ENCODE results near the gene TLK2.
A peak's percentile ranks its signal among the peaks of the same experiment; 100 is the strongest.

Gene TLK2

GRCh38 chr17:62644487-62645173 is 166.0 kb downstream of the TLK2 start:
- no peaks in the 10 kb centered on the region for H3K27me3 ChIP-seq (ENCODE audit: low read depth)
- H3K36me3 ChIP-seq (replicated peaks) = no peaks in the 10 kb centered on the region
- H3K4me1 ChIP-seq = no peaks in the 10 kb centered on the region
- no peak for DNase-seq (ENCODE audit: low spot score in 2 of 2)
- no peaks in the 10 kb centered on the region for H3K9me3 ChIP-seq
- H3K4me3 ChIP-seq = no peak overlapping the region
- in situ Hi-C loops (cut with MboI; ENCODE audit: low sequenced_read_pairs) = no loop called here

GRCh38 chr17:62648251-62648955 is 169.8 kb downstream of the TLK2 start:
- H3K4me3 ChIP-seq = no peak overlapping the region
- H3K9me3 ChIP-seq = no peaks in the 10 kb centered on the region
- H3K4me1 ChIP-seq = peaks cover 11% of the 10 kb centered on the region
- in situ Hi-C loops (cut with MboI; ENCODE audit: low sequenced_read_pairs) = no loop called here
- no peak for DNase-seq (ENCODE audit: low spot score in 2 of 2)
- H3K27me3 ChIP-seq (ENCODE audit: low read depth) = no peaks in the 10 kb centered on the region
- no peaks in the 10 kb centered on the region for H3K36me3 ChIP-seq (replicated peaks)

GRCh38 chr17:62648956-62649294 is 170.3 kb downstream of the TLK2 start:
- in situ Hi-C loops (cut with MboI; ENCODE audit: low sequenced_read_pairs) = no loop called here
- peaks cover 13% of the 10 kb centered on the region for H3K4me1 ChIP-seq
- no peaks in the 10 kb centered on the region for H3K9me3 ChIP-seq
- no peak overlapping the region for H3K4me3 ChIP-seq
- no peaks in the 10 kb centered on the region for H3K36me3 ChIP-seq (replicated peaks)
- no peak for DNase-seq (ENCODE audit: low spot score in 2 of 2)
- no peaks in the 10 kb centered on the region for H3K27me3 ChIP-seq (ENCODE audit: low read depth)

- no peaks in the 10 kb centered on the region for H3K9me3 ChIP-seq
Measured at GRCh38 chr17:62649570-62649969, 170.9 kb downstream of the TLK2 start.

GRCh38 chr17:62650587-62650986 is 172.0 kb downstream of the TLK2 start:
- H3K9me3 ChIP-seq = no peaks in the 10 kb centered on the region
- H3K36me3 ChIP-seq (replicated peaks) = no peaks in the 10 kb centered on the region

More at GRCh38 chr17:62649570-62649969, 170.9 kb downstream of the TLK2 start:
- no peak overlapping the region for H3K4me3 ChIP-seq
- in situ Hi-C loops (cut with MboI; ENCODE audit: low sequenced_read_pairs) = no loop called here
- no peak for DNase-seq (ENCODE audit: low spot score in 2 of 2)
- no peaks in the 10 kb centered on the region for H3K36me3 ChIP-seq (replicated peaks)
- H3K4me1 ChIP-seq = peaks cover 13% of the 10 kb centered on the region
- H3K27me3 ChIP-seq (ENCODE audit: low read depth) = no peaks in the 10 kb centered on the region

GRCh38 chr17:62652251-62653001 is 173.8 kb downstream of the TLK2 start:
- Histone ChIP-seq H3K27me3 (ENCODE audit: low read depth) (no peaks in the 10 kb centered on the region), H3K36me3 (replicated peaks) (no peaks in the 10 kb centered on the region), H3K4me1 (peaks cover 13% of the 10 kb centered on the region), H3K4me3 (peak overlapping the region; percentile 27), H3K9me3 (no peaks in the 10 kb centered on the region)
- DNase-seq (ENCODE audit: low spot score in 2 of 2) = peak in 1 of 2 experiments; percentile 38
- in situ Hi-C loops (cut with MboI; ENCODE audit: low sequenced_read_pairs) = no loop called here

More at GRCh38 chr17:62650587-62650986, 172.0 kb downstream of the TLK2 start:
- no peaks in the 10 kb centered on the region for H3K27me3 ChIP-seq (ENCODE audit: low read depth)
- peaks cover 13% of the 10 kb centered on the region for H3K4me1 ChIP-seq
- no peak for DNase-seq (ENCODE audit: low spot score in 2 of 2)
- in situ Hi-C loops (cut with MboI; ENCODE audit: low sequenced_read_pairs) = no loop called here
- no peak overlapping the region for H3K4me3 ChIP-seq

GRCh38 chr17:62653002-62653825 is 174.6 kb downstream of the TLK2 start:
- peaks cover 13% of the 10 kb centered on the region for H3K4me1 ChIP-seq
- no peaks in the 10 kb centered on the region for H3K27me3 ChIP-seq (ENCODE audit: low read depth)
- no peaks in the 10 kb centered on the region for H3K36me3 ChIP-seq (replicated peaks)
- DNase-seq (ENCODE audit: low spot score in 2 of 2) = peak; percentile 59 to 93
- in situ Hi-C loops (cut with MboI; ENCODE audit: low sequenced_read_pairs) = no loop called here
- no peaks in the 10 kb centered on the region for H3K9me3 ChIP-seq
- H3K4me3 ChIP-seq = peak overlapping the region; percentile 27

- Histone ChIP-seq H3K9me3 (no peaks in the 10 kb centered on the region), H3K4me1 (peaks cover 13% of the 10 kb centered on the region), H3K36me3 (replicated peaks) (no peaks in the 10 kb centered on the region), H3K4me3 (no peak overlapping the region), H3K27me3 (ENCODE audit: low read depth) (no peaks in the 10 kb centered on the region)
- DNase-seq (ENCODE audit: low spot score in 2 of 2) = no peak
- in situ Hi-C loops (cut with MboI; ENCODE audit: low sequenced_read_pairs) = no loop called here
Measured at GRCh38 chr17:62653826-62654761, 175.5 kb downstream of the TLK2 start.

- no peak for DNase-seq (ENCODE audit: low spot score in 2 of 2)
- in situ Hi-C loops (cut with MboI; ENCODE audit: low sequenced_read_pairs) = no loop called here
- Histone ChIP-seq H3K9me3 (no peaks in the 10 kb centered on the region), H3K4me3 (no peak overlapping the region), H3K36me3 (replicated peaks) (no peaks in the 10 kb centered on the region), H3K27me3 (ENCODE audit: low read depth) (no peaks in the 10 kb centered on the region), H3K4me1 (peaks cover 13% of the 10 kb centered on the region)
Measured at GRCh38 chr17:62655656-62656055, 177.0 kb downstream of the TLK2 start.

- in situ Hi-C loops (cut with MboI; ENCODE audit: low sequenced_read_pairs) = no loop called here
Measured at GRCh38 chr17:62656446-62656845, 177.8 kb downstream of the TLK2 start.

GRCh38 chr17:62657145-62657665 is 178.6 kb downstream of the TLK2 start:
- no peak overlapping the region for H3K4me3 ChIP-seq

More at GRCh38 chr17:62656446-62656845, 177.8 kb downstream of the TLK2 start:
- DNase-seq (ENCODE audit: low spot score in 2 of 2) = no peak
- no peak overlapping the region for H3K4me3 ChIP-seq
- peaks cover 13% of the 10 kb centered on the region for H3K4me1 ChIP-seq
- no peaks in the 10 kb centered on the region for H3K27me3 ChIP-seq (ENCODE audit: low read depth)
- no peaks in the 10 kb centered on the region for H3K9me3 ChIP-seq
- no peaks in the 10 kb centered on the region for H3K36me3 ChIP-seq (replicated peaks)

GRCh38 chr17:62657690-62658089 is 179.1 kb downstream of the TLK2 start:
- Histone ChIP-seq H3K27me3 (ENCODE audit: low read depth) (no peaks in the 10 kb centered on the region), H3K36me3 (replicated peaks) (no peaks in the 10 kb centered on the region), H3K4me3 (no peak overlapping the region), H3K4me1 (peaks cover 8% of the 10 kb centered on the region), H3K9me3 (no peaks in the 10 kb centered on the region)
- no peak for DNase-seq (ENCODE audit: low spot score in 2 of 2)
- in situ Hi-C loops (cut with MboI; ENCODE audit: low sequenced_read_pairs) = no loop called here

More at GRCh38 chr17:62657145-62657665, 178.6 kb downstream of the TLK2 start:
- H3K9me3 ChIP-seq = no peaks in the 10 kb centered on the region
- H3K36me3 ChIP-seq (replicated peaks) = no peaks in the 10 kb centered on the region
- H3K4me1 ChIP-seq = peaks cover 11% of the 10 kb centered on the region
- in situ Hi-C loops (cut with MboI; ENCODE audit: low sequenced_read_pairs) = no loop called here
- DNase-seq (ENCODE audit: low spot score in 2 of 2) = no peak
- H3K27me3 ChIP-seq (ENCODE audit: low read depth) = no peaks in the 10 kb centered on the region

Measured in HAP-1 (cell line).